ENCODE data around the gene RUBCN.
"Not testable (repeated sequence)": the region's sequence is repeated elsewhere in the genome, so short reads cannot be mapped to it uniquely, and the experiment has no call there.

RUBCN gene

GRCh38 chr3:197654998-197655330 is 81.7 kb downstream of the RUBCN start:
- DNase-seq: not testable (repeated sequence)

GRCh38 chr3:197654090-197654997 is 82.4 kb downstream of the RUBCN start:
- DNase-seq: not testable (repeated sequence)

GRCh38 chr3:197652860-197653259 is 83.8 kb downstream of the RUBCN start:
- not testable (repeated sequence) for DNase-seq

GRCh38 chr3:197647649-197648048 is 89.1 kb downstream of the RUBCN start:
- DNase-seq: not testable (repeated sequence)

- not testable (repeated sequence) for DNase-seq
Observed at GRCh38 chr3:197647191-197647590, 89.5 kb downstream of the RUBCN start.

GRCh38 chr3:197646294-197646693 is 90.4 kb downstream of the RUBCN start:
- not testable (repeated sequence) for DNase-seq

- DNase-seq: not testable (repeated sequence)
Observed at GRCh38 chr3:197637556-197637955, 99.1 kb downstream of the RUBCN start.

GRCh38 chr3:197631989-197632388 is 104.7 kb downstream of the RUBCN start:
- DNase-seq: not testable (repeated sequence)

- DNase-seq: not testable (repeated sequence)
Observed at GRCh38 chr3:197630766-197631165, 105.9 kb downstream of the RUBCN start.

- DNase-seq: not testable (repeated sequence)
Observed at GRCh38 chr3:197629286-197629685, 107.4 kb downstream of the RUBCN start.

GRCh38 chr3:197627772-197628523 is 108.8 kb downstream of the RUBCN start:
- DNase-seq: not testable (repeated sequence)

GRCh38 chr3:197627158-197627771 is 109.4 kb downstream of the RUBCN start:
- not testable (repeated sequence) for DNase-seq

- not testable (repeated sequence) for DNase-seq
Observed at GRCh38 chr3:197626404-197627157, 110.1 kb downstream of the RUBCN start.

- DNase-seq: not testable (repeated sequence)
Observed at GRCh38 chr3:197621478-197621877, 115.2 kb downstream of the RUBCN start.
